SU-DHL-6 (cell line): ENCODE results near the gene DTNA.

Source experiments
- EZH2phosphoT487 ChIP-seq: fragments of 200-600 bp; sonication (generic), shearing (Covaris generic); conservative IDR thresholded peaks from 2 replicates; pipeline ENCODE4 v1.6.1; 2018; ENCODE audit warnings: mild to moderate bottlenecking, antibody characterized with exemption, low read length, moderate library complexity, mixed read lengths
- TF ChIP-seq, protein P1 (sequence below): fragments of 200-600 bp; sonication (generic); IDR thresholded peaks from one replicate; pipeline ENCODE4 v1.5.1; 2017; ENCODE audit warnings: antibody characterized with exemption, mild to moderate bottlenecking, low read length, moderate library complexity; ENCODE audit not compliant: insufficient read depth, poor library complexity, severe bottlenecking

DNA sequence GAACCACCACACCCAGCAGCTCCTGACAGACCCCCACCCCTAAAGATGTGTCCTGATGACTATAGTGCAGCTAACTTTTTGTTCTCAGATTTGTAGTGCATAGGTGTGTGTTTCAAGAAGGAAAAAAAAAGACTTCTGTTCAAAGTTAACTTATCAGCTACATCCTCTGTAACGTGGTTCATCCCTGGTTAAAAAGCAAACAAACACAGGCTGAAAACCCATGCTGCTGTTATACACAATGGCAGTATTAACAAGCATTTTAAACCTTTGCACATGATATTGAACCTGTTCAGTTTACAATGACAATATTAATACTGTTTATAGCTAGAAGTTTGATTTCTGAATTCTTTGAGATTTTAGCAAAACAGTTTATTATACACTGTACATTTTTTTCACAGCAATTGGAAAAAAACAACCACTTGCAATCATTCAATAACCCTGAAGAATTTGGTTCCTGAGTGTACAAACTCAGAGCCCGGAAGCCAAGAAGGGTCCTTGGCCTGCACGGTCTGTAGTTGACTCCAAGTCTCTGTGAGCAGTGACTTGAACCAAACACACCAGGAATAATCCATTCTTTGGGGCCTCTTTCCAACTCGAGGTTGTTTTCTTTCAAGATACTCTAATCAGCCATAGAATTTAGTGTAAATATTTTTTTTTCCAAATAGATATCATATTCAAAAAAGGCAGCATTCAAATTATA, 177.9 kb downstream of the DTNA start:
- TF ChIP-seq, protein P1, sequence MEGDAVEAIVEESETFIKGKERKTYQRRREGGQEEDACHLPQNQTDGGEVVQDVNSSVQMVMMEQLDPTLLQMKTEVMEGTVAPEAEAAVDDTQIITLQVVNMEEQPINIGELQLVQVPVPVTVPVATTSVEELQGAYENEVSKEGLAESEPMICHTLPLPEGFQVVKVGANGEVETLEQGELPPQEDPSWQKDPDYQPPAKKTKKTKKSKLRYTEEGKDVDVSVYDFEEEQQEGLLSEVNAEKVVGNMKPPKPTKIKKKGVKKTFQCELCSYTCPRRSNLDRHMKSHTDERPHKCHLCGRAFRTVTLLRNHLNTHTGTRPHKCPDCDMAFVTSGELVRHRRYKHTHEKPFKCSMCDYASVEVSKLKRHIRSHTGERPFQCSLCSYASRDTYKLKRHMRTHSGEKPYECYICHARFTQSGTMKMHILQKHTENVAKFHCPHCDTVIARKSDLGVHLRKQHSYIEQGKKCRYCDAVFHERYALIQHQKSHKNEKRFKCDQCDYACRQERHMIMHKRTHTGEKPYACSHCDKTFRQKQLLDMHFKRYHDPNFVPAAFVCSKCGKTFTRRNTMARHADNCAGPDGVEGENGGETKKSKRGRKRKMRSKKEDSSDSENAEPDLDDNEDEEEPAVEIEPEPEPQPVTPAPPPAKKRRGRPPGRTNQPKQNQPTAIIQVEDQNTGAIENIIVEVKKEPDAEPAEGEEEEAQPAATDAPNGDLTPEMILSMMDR, result no peak
- no peak for TF ChIP-seq EZH2phosphoT487
